Breast epithelium (tissue), 4 donors: ENCODE data around the gene SPTLC2. TPM values are rescaled to one million over a fixed set of nuclear protein-coding genes. Genes with fewer than 3 reads are reported as not detected.
"Not testable (repeated sequence)": the region's sequence is repeated elsewhere in the genome, so short reads cannot be mapped to it uniquely, and the experiment has no call there.

ENCODE experiments used
- DNase-seq, 2 donors: peaks; one replicate each; pipeline ENCODE4 v3.0.0-alpha.2; 2019; ENCODE audit warnings: low spot score in 2 of 2
- H3K27ac ChIP-seq, 2 donors: fragments of 200-600 bp; sonication (generic) in 1 of 2; one replicate each; pipeline ENCODE4 v1.5.1; 2016 to 2019; ENCODE audit warnings: mild to moderate bottlenecking in 1 of 2
- H3K27me3 ChIP-seq, 2 donors: fragments of 200-600 bp; sonication (generic) in 1 of 2; one replicate each; pipeline versions ENCODE4 v1.5.1 to v1.6.0; 2017 to 2019; ENCODE audit warnings: control low read depth in 1 of 2, mild to moderate bottlenecking in 1 of 2
- H3K36me3 ChIP-seq: fragments of 200-600 bp; one replicate; pipeline ENCODE4 v1.5.1; 2019
- H3K4me1 ChIP-seq, 2 donors: fragments of 200-600 bp; sonication (generic); one replicate each; pipeline ENCODE4 v1.5.1; 2016 to 2019; ENCODE audit warnings: control low read depth in 1 of 2
- H3K4me3 ChIP-seq, 3 donors: fragments of 200-600 bp; sonication (generic); 1 replicate in 2 of 3; 2 replicates in 1 of 3; pipeline ENCODE4 v1.5.1; 2016 to 2019; ENCODE audit warnings: mild to moderate bottlenecking in 3 of 3, moderate library complexity in 2 of 3
- H3K9me3 ChIP-seq, 2 donors: fragments of 200-600 bp; sonication (generic) in 1 of 2; one replicate each; pipeline ENCODE4 v1.5.1; 2016 to 2019; ENCODE audit warnings: control low read depth in 1 of 2
- CTCF ChIP-seq, 3 donors: fragments of 450-650 bp; IDR thresholded peaks; one replicate each; pipeline ENCODE4 v1.5.1; 2016 to 2017; ENCODE audit warnings: antibody characterized with exemption in 3 of 3, mild to moderate bottlenecking in 3 of 3, moderate library complexity in 3 of 3
- POLR2A ChIP-seq: fragments of 450-650 bp; IDR thresholded peaks from one replicate; pipeline ENCODE4 v1.6.1; 2016; ENCODE audit warnings: antibody characterized with exemption, mild to moderate bottlenecking, moderate library complexity
- POLR2AphosphoS5 ChIP-seq, 3 donors: sonication (generic); formaldehyde crosslinking; IDR thresholded peaks; one replicate each; pipeline ENCODE4 v1.6.1; 2017; ENCODE audit warnings: antibody characterized with exemption in 3 of 3
- intact Hi-C: fragments of 100-400 bp; cut with DNase I; formaldehyde crosslinking; loops from one replicate; pipeline ENCODE4 v1.15.1; 2023; ENCODE audit warnings: low total_unique reads
- total RNA-seq, 3 donors: library from RNA; depleted of rRNA; stranded (reverse); fragments of >200 nt; gene quantifications; one replicate each; pipeline ENCODE4 v1.1.0, GENCODE V29; 2016

Gene SPTLC2
- total RNA-seq, 3 donors from 2014 or later, result 31.2 to 47.2 (median 42.6) TPM

- H3K27ac ChIP-seq, result no peak overlapping the region
- H3K4me1 ChIP-seq, result no peaks in the 10 kb centered on the region
- H3K27me3 ChIP-seq, result no peaks in the 10 kb centered on the region
- DNase-seq, result no peak
- no peak overlapping the region for H3K4me3 ChIP-seq
- H3K9me3 ChIP-seq, result no peaks in the 10 kb centered on the region
- intact Hi-C loops, result no loop called here
- no peaks in the 10 kb centered on the region for H3K36me3 ChIP-seq
- TF ChIP-seq POLR2A, result no peak
- no peak for TF ChIP-seq CTCF (IDR thresholded peaks at IDR 0.05)
- TF ChIP-seq POLR2AphosphoS5 (IDR thresholded peaks at IDR 0.05), result no peak
Measured at GRCh38 chr14:77544571-77544970, 71.9 kb downstream of the SPTLC2 start.

- Histone ChIP-seq H3K27ac (no peak overlapping the region), H3K27me3 (no peaks in the 10 kb centered on the region), H3K4me3 (no peak overlapping the region), H3K36me3 (no peaks in the 10 kb centered on the region), H3K9me3 (no peaks in the 10 kb centered on the region), H3K4me1 (no peaks in the 10 kb centered on the region)
- intact Hi-C loops, result no loop called here
- DNase-seq, result no peak
- TF ChIP-seq CTCF (IDR thresholded peaks at IDR 0.05), result no peak
- no peak for TF ChIP-seq POLR2AphosphoS5 (IDR thresholded peaks at IDR 0.05)
- no peak for TF ChIP-seq POLR2A
Measured at GRCh38 chr14:77543637-77544334, 72.7 kb downstream of the SPTLC2 start.

- intact Hi-C loops, result no loop called here
- Histone ChIP-seq H3K27me3 (no peaks in the 10 kb centered on the region), H3K36me3 (no peaks in the 10 kb centered on the region), H3K9me3 (no peaks in the 10 kb centered on the region), H3K4me1 (no peaks in the 10 kb centered on the region), H3K27ac (peak overlapping the region; percentile 7 to 59), H3K4me3 (no peak overlapping the region)
- no peak for TF ChIP-seq POLR2A
- DNase-seq, result no peak
Measured at GRCh38 chr14:77543240-77543551, 73.2 kb downstream of the SPTLC2 start.

- no peaks in the 10 kb centered on the region for H3K27me3 ChIP-seq
- TF ChIP-seq POLR2A (no peak), POLR2AphosphoS5 (IDR thresholded peaks at IDR 0.05) (no peak), CTCF (IDR thresholded peaks at IDR 0.05) (no peak)
- DNase-seq, result no peak
Measured at GRCh38 chr14:77542421-77543239, 73.8 kb downstream of the SPTLC2 start.

GRCh38 chr14:77541905-77542304, 74.5 kb downstream of the SPTLC2 start:
- no peak for DNase-seq
- Histone ChIP-seq H3K4me3 (no peak overlapping the region), H3K9me3 (no peaks in the 10 kb centered on the region), H3K36me3 (no peaks in the 10 kb centered on the region), H3K4me1 (no peaks in the 10 kb centered on the region), H3K27ac (no peak overlapping the region), H3K27me3 (no peaks in the 10 kb centered on the region)
- intact Hi-C loops, result no loop called here
- TF ChIP-seq POLR2A, result no peak
- no peak for TF ChIP-seq POLR2AphosphoS5 (IDR thresholded peaks at IDR 0.05)
- TF ChIP-seq CTCF (IDR thresholded peaks at IDR 0.05), result no peak

More at GRCh38 chr14:77542421-77543239, 73.8 kb downstream of the SPTLC2 start:
- Histone ChIP-seq H3K9me3 (no peaks in the 10 kb centered on the region), H3K4me1 (no peaks in the 10 kb centered on the region), H3K4me3 (no peak overlapping the region), H3K27ac (peak overlapping the region; percentile 7 to 59), H3K36me3 (no peaks in the 10 kb centered on the region)
- intact Hi-C loops, result no loop called here

GRCh38 chr14:77536951-77537350, 79.5 kb downstream of the SPTLC2 start:
- H3K27me3 ChIP-seq, H3K4me3 ChIP-seq, DNase-seq, H3K36me3 ChIP-seq, H3K4me1 ChIP-seq, intact Hi-C loops, H3K27ac ChIP-seq, H3K9me3 ChIP-seq: not testable (repeated sequence)
